Stimulated activated CD4-positive, alpha-beta T cell treated with anti-CD3 and anti-CD28 coated beads, Interleukin-4, amount 100 ng/mL, for 48 hours (primary cell): ENCODE measurements around the gene KLHL10.
A peak's percentile ranks its signal among the peaks of the same experiment; 100 is the strongest.
"Not testable (repeated sequence)": the region's sequence is repeated elsewhere in the genome, so short reads cannot be mapped to it uniquely, and the experiment has no call there.

Source experiments
- DNase-seq, 2 donors: peaks; one replicate each; pipeline ENCODE4 v3.0.0-alpha.2; 2020; ENCODE audit warnings: low read depth in 2 of 2

Gene KLHL10

GRCh38 chr17:41851382-41851781, 13.8 kb downstream of the KLHL10 start:
- not testable (repeated sequence) for DNase-seq

GRCh38 chr17:41860254-41860931, 22.8 kb downstream of the KLHL10 start:
- no peak for DNase-seq

- peak in 1 of 2 donors; percentile 20 for DNase-seq
These were observed 25.6 kb downstream of the KLHL10 start for GRCh38 chr17:41863074-41863848.

DNA sequence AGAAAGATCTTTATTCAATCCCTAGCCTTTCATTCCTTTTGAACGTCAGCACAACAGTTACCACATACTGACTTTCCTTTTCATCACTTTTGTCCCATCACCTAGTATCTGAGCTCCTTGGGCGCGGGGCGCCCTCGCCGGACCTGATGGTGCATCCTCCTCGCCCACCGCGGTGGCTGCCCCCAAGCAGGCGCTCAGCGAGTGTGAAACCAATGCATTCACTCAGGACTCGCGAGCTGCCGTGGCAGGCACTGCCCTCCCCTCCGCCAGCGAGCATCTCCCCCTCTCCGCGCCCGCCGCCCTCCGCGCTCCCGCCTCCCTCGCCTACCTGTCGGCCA, 26.8 kb downstream of the KLHL10 start:
- DNase-seq, result no peak

- DNase-seq, result peak; percentile 85 to 86
These were observed 27.4 kb downstream of the KLHL10 start, which contains the start of gene KLHL11 for GRCh38 chr17:41864836-41865595. Gene KLHL11, minus strand, starts transcription at chr17:41865423. Its CDS starts 53 bp downstream, at chr17:41865370.

DNA sequence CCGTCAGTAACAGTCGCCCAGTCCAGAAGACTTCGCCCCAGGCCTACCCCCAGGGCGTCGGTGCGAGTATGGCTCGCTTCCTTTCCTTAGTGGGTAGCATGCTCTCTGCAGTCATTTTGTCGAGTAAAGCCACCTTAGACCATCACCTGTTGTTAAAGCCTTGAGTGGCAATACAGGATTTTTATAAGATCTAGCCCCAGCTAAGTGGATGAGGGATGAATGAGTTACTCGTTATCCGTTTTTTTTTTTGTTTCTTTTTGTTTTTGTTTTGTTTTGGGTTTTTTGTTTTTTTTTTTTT, 27.9 kb downstream of the KLHL10 start:
- no peak for DNase-seq

DNA sequence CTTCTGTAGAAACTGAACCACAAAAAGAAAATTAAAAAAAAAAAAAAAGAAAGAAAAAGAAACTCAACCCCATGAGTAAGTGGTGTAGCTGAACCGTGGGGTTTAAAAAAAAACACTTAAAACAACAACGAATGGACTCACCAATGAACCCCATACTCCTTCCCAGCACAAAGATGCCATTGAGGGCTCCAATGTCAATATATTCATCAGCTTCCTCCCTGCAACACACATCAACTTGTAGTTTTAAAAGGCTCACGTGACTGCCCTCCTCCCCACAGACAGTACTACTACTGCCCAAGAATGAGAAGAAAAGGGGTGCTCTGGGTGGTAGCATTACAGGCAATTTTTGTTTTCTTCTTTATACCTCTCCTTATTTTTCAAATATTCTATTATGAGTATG, 30.9 kb downstream of the KLHL10 start:
- DNase-seq, result no peak

- DNase-seq, result no peak
These were observed 31.8 kb downstream of the KLHL10 start for GRCh38 chr17:41869426-41869825.

- no peak for DNase-seq
These were observed 32.5 kb downstream of the KLHL10 start for GRCh38 chr17:41870097-41870496.

DNA sequence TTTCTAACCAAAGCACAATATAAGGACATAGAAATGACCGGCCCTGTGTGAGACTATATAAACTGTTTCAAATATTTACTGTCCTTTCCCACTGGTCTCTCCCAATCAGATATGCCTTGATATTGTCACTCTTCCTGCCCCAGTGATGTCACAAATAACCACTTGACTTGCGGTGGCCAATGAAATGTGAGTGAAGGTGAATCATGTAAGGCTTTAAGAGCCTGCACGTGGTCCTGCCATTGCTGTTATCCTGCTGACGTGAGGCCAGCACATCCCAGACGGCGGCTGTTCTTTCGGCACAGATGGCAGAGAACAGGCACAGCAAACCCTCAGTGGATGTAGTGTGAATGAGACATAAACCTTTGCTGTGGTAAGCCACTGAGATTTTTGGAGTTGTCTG, 33.0 kb downstream of the KLHL10 start:
- DNase-seq, result no peak

DNA sequence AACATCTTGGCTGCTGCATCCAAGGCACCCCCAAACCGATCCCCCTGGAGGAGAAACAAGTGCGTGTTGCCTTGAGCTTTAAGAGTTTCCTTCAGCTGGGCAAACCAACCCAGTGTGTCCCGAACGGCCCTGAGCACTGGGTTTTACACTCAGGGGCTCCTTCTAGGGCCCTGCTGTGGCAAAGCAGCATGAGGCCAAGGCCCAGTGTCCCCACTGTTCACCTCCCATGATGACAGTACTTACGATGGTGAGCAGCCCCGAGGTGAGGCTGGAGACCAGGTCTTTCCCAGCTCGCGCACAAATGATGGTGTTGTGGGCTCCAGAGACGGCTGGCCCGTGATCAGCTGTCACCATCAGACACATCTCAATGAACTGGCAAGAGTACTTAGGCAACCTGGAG, 34.2 kb downstream of the KLHL10 start:
- DNase-seq, result no peak

DNA sequence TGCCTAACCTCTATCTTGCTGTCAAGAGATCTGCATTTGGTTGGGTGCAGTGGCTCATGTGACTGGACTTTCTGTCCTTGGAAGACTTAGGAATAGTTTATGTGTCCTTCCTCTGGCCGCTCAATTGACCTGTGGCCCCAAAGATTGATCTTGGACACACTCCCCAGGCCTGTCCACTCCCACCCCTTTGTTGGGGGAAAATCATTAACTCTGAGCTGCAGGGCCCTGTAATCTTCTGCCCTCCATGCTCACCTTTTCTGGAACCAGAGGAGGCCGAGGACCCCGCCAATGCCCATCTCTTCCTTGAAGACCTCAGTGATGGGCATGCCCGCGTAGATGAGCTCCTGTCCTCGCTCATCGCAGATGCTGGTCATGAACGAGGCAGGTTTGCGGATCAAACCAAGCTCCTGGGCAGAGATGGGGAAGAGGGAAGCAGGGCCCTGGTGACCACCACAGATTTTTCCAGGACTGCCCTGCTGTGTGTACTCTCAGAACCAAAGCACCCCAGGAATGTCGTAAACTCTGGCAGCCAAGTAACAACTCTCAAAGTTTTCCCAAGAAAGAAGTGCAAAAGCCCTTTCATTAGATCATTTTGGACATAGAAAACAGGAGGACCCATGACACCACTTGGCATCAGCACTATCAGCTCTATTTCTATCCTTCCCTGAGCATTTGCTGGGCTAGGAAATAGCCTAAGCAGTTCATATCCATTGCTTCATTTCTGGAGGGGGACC, 36.1 kb downstream of the KLHL10 start:
- no peak for DNase-seq

DNA sequence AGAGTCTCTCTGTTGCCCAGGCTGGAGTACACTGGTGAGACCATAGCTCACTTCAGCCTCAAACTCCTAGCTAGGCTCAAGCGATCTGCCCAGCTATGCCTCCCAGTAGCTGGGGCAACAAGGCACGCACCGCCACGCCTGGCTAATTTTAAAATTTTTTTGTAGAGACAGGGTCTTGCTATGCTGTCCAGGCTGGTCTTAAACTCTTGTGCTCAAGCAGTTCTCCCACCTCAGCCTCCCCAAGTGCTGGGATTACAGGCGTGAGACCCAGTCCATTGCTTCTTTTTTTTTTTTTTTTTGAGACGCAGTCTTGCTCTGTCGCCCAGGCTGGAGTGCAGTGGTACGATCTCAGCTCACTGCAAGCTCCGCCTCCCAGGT, 36.7 kb downstream of the KLHL10 start:
- DNase-seq, result not testable (repeated sequence)

GRCh38 chr17:41880130-41880529, 42.5 kb downstream of the KLHL10 start:
- DNase-seq, result no peak

DNA sequence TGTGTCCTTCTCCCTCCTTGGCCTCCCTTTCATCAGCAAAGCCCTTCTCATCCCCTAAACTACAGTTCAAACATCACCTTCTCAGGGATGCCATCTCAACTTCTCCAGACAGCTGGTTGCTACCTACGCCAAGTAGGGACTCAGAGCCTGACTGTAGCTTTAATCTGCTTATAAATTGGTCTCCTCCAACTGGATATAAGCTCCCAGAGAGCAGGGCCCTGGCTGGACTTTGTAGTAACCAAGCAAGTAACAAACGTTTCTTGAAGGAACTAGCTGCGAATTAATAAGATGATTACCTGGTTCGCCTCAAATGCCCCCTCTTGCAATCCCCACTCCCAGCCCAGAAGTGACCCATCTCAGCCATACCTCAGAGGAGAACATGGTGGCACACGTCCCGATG, 45.1 kb downstream of the KLHL10 start:
- DNase-seq, result no peak

- no peak for DNase-seq
These were observed 48.1 kb downstream of the KLHL10 start for GRCh38 chr17:41885733-41886132.

DNA sequence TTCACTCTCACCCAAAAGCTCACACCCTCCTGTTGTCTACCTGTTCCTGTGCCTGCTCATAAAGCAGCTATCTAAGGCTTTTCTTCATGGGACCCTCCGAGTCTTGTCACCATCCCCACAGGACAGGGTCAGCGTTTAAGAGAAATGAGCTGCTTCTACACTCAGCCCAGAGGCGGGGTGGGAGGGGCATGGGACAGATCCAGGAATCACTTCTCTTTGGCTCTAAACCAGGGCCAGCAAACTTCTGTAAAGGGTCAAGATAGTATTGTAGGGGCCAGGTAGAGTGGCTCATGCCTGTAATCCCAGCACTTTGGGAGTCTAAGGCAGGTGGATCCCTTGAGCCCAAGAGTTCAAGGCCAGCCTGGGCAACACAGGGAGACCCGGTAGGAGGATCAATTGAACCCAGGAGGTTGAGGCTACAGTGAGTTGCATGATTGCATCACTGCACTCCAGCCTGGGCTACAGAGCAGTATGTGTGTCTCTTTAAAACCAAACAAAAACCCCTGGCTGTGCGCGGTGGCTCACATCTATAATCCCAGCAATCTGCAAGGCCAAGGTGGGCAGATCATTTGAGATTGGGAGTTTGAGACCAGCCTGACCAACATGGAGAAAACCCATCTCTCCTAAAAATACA, 50.8 kb downstream of the KLHL10 start:
- DNase-seq, result no peak

DNA sequence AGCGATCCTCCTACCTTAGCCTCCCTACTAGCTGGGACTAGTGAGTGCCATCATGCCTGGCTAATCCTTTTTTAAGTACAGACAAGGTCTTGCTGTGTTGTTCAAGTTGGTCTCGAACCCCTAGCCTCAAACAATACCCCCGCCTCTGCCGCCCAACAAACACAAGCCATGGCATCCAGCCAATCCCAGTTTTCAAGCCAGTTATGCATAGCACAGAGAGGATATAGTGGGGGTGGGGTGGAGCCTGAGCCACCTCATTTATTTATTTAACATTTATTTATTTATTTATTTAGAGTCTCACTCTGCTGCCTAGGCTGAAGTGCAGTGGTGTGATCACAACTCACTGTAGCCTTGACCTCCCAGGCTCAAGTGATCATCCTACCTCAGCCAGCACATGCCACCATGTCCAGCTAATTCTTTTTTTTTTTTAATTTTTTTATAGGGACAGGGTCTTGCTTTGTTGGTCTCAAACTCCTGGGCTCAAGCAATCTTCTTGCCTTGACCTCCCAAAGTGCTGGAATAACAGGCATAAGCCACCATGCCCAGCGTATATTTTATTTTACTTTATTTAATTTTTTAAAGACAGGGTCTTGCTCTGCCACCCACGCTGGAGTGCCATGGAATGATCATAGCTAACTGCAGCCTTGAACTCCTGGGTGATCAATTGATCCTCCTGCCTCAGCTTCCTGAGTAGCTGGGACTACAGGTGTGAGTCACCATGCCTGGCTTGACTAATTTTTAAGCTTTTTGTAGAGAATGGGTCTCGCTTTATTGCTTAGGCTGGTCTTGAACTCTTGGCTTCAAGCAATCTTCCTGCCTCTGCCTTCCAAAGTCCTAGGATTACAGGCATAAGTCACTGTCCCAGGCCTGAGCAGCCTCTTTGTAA, 53.8 kb downstream of the KLHL10 start:
- DNase-seq, result no peak

- DNase-seq, result no peak
These were observed 54.4 kb downstream of the KLHL10 start for GRCh38 chr17:41892021-41892376.

- no peak for DNase-seq
These were observed 55.8 kb downstream of the KLHL10 start for GRCh38 chr17:41893384-41893783.

DNA sequence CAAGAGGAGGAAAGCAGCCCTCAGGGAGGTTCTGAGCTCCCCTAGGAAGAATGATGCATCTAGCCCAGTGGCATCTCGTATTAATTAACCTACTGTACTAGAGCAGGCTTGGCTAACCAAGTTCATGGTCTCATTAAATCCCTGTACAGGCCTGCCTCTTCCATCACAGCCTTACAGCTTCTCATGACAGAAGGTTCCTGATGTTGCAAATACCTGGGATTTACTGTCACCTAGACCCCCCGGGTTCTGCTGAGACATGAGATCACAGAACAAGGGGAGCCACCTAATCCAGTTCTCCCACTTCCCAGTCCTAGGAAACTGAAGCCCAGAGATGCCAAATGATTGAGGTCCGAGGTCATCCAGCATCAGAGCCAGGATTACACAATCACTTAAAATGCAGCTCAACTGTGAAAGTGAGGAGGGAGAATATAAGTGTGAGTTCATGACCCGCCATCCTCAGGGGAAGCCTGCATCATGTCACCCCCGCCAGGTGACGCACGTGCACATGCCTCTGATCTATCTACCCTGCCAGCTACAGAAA, 57.2 kb downstream of the KLHL10 start:
- DNase-seq, result no peak
